Measurements from ENCODE around the gene AVEN.

Gene AVEN

DNA sequence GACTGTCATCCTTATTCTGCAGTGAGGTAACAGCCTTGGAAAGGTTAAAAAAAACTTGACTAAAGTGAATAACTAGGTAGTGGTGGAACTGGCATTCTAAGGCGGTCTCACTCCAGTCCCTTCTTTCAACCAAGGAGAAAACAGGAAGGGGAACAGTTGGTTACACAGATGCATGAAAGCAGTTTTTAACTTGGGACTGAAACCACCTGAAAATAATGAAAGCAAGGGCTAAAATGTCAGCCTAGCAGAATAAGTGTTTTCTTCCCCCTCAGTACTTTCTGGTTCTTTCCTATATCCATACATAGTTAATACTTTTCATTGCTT lies 748 bp upstream of the AVEN start:
- TF ChIP-seq ZFX (IDR thresholded peaks at IDR 0.05; ENCODE audit: borderline replicate concordance) = no peak
- TF ChIP-seq, protein P1, sequence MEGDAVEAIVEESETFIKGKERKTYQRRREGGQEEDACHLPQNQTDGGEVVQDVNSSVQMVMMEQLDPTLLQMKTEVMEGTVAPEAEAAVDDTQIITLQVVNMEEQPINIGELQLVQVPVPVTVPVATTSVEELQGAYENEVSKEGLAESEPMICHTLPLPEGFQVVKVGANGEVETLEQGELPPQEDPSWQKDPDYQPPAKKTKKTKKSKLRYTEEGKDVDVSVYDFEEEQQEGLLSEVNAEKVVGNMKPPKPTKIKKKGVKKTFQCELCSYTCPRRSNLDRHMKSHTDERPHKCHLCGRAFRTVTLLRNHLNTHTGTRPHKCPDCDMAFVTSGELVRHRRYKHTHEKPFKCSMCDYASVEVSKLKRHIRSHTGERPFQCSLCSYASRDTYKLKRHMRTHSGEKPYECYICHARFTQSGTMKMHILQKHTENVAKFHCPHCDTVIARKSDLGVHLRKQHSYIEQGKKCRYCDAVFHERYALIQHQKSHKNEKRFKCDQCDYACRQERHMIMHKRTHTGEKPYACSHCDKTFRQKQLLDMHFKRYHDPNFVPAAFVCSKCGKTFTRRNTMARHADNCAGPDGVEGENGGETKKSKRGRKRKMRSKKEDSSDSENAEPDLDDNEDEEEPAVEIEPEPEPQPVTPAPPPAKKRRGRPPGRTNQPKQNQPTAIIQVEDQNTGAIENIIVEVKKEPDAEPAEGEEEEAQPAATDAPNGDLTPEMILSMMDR (IDR thresholded peaks at IDR 0.05) = no peak
- no peak overlapping the region for H3K27ac ChIP-seq

DNA sequence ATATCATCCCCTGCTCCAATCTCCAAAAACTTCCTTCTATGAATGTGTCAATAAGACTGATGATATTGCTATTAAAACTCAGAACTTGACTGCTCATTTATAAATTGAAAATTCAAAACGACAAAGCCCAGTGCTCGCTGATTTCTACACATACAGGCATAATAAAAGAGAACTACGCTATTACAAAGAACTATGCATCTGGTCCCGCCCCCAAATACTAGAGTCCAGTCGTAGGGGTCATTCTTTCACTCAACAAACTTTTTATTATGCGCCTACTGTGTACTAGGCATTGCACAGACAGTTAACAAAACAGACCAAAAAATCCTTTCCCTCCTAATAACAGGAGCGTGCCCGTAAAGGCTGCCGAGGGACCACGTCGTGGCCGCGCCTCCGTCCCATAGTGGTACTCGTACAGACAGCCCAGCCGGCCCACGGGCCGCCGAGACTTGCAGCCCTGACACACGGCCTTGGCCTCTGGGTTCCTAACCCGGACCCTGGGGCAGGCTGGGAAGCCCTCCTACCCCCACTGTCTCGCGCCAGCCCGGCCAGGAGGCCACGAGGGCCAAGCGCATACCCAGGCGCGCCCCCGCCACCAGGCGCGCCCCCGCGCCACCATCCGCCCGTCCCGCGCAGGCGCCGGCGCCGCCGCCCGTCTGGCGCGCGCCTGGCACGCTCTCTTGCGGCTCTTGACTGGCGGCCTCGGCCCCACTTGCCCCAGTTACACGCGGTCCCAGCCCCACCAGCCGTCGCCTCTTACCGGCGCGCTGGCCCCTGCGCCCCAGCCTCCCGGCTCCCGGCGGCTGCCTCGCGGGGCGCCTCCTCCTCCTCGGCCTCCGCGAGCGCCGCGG lies 757 bp downstream of the AVEN start:
- no peak for TF ChIP-seq ZFX (IDR thresholded peaks at IDR 0.05; ENCODE audit: borderline replicate concordance)
- TF ChIP-seq, protein P1 (IDR thresholded peaks at IDR 0.05) = no peak
- H3K27ac ChIP-seq = peak overlapping the region; percentile 93

DNA sequence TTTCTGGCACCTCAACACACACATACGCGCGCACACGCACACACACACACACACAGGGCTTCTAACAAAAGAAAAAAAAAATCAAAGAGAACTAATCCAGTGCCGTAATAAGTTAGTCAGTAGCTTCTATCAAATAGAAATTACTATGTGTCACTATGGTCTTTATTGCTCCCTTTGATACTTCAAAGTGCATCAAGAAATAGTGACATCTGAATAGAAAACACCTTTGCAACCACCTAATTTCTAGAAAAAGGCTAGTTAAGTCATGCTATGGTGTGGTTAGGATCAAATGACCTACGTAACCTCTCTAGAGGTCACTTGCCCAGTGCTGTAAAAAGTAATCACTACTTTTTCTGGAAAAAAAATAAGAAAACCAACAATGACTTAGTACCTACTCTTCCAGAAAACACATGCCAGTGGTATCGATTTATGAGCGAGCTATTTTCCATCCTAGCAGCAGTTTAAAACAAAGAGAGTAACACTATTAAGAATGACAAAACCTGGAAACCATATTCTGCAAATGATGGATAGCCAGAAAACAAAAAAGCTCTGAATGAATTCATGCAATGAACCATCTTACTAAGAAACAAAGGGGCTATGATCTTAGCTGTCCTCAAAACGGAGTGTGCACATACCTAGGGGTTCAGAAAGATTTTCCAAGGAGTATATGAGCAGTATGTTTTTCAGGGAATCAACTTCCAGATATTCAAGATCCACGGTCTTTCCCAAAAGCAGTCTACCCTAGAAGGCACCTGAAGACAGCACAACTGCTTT lies 6.8 kb downstream of the AVEN start:
- H3K27ac ChIP-seq = no peak overlapping the region
- TF ChIP-seq, protein P1 (IDR thresholded peaks at IDR 0.05) = no peak
- no peak for TF ChIP-seq ZFX (IDR thresholded peaks at IDR 0.05; ENCODE audit: borderline replicate concordance)

DNA sequence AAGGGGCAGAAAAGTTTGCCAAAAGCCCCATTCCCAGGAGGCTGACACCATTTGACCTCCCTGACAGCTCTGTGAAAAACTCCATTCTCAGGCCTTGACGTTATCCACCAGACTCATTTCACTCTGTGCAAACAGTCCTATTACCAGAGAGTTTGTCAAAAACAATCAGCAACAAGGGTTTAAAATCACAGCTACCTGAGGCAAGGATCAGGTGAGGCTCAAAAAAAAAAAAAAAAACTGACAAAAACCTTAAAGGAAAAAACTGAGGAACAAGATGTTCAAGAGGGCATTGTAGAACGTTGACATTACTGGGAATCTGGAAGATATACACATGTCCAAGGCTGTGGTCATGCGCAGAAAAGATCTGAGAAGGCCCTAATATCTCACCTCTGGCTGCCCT lies 11.4 kb downstream of the AVEN start:
- no peak for TF ChIP-seq ZFX (IDR thresholded peaks at IDR 0.05; ENCODE audit: borderline replicate concordance)
- TF ChIP-seq, protein P1 (IDR thresholded peaks at IDR 0.05) = no peak
- no peak overlapping the region for H3K27ac ChIP-seq

DNA sequence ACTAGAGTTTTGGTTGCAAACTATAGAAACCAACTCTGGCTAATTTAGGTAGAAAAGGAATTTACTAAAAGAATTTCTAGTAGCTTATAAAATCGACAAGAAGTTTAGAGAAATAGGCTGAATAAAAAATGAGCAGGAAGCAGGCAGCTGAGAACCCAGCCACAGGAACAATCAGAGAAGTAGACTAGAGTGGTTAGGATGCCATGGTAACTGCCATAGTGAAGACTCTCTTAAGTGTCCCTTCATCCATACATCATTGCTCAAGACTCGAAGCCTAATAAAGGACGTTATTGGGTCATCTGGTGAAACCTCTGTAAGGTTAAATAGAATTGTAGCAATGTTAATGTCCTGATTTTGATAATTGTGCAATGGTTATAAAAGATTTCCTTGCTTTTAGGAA lies 13.8 kb downstream of the AVEN start:
- H3K27ac ChIP-seq = no peak overlapping the region

DNA sequence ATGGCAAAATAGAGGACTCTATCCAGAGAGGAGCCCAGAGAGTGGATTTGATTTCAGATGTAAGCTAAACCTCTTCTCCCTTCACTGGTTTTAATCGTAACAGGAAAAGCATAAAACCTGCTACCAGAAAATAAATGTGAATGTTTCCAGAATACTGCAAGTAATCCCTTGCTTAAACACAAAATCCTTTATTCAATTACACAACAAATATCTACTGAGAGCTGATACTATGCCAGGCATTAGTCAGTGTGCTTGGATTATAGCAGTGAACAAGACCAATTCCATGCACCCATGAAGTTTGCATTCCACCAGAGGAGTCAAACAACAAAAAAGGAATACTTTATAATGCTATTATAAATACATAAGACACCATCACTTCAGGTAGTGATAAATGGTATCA lies 15.1 kb downstream of the AVEN start:
- no peak overlapping the region for H3K27ac ChIP-seq
- TF ChIP-seq, protein P1 (IDR thresholded peaks at IDR 0.05) = no peak
- TF ChIP-seq ZFX (IDR thresholded peaks at IDR 0.05; ENCODE audit: borderline replicate concordance) = no peak

More for the DNA sequence above, 13.8 kb downstream of the AVEN start:
- TF ChIP-seq, protein P1 (IDR thresholded peaks at IDR 0.05) = no peak
- TF ChIP-seq ZFX (IDR thresholded peaks at IDR 0.05; ENCODE audit: borderline replicate concordance) = no peak

Data from 22Rv1 (cell line).